SU-DHL-6 (cell line): Measurements from ENCODE around the gene GDA.

Experiments used
- EZH2phosphoT487 ChIP-seq: fragments of 200-600 bp; sonication (generic), shearing (Covaris generic); conservative IDR thresholded peaks from 2 replicates; pipeline ENCODE4 v1.6.1; 2018; ENCODE audit warnings: mild to moderate bottlenecking, antibody characterized with exemption, low read length, moderate library complexity, mixed read lengths
- TF ChIP-seq, protein P1 (sequence below): fragments of 200-600 bp; sonication (generic); IDR thresholded peaks from one replicate; pipeline ENCODE4 v1.5.1; 2017; ENCODE audit warnings: antibody characterized with exemption, mild to moderate bottlenecking, low read length, moderate library complexity; ENCODE audit not compliant: insufficient read depth, poor library complexity, severe bottlenecking

DNA sequence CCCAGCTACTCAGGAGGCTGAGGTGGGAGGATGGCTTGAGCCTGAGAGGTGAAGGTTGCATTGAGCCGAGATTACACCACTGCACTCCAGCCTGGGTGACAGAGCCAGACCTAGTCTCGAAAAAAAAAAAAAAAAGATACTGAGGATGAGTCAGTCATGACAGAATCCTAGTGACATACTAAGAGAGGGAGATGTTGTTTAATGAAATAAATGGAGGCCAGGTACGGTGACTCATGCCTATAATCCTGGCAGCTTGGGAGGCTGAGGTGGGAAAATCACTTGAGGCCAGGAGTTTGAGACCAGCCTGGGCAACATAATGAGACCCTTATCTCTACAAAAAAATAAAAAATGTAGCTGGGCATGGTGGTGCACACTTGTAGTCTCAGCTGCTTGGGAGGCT, 108.6 kb downstream of the GDA start:
- TF ChIP-seq, protein P1, sequence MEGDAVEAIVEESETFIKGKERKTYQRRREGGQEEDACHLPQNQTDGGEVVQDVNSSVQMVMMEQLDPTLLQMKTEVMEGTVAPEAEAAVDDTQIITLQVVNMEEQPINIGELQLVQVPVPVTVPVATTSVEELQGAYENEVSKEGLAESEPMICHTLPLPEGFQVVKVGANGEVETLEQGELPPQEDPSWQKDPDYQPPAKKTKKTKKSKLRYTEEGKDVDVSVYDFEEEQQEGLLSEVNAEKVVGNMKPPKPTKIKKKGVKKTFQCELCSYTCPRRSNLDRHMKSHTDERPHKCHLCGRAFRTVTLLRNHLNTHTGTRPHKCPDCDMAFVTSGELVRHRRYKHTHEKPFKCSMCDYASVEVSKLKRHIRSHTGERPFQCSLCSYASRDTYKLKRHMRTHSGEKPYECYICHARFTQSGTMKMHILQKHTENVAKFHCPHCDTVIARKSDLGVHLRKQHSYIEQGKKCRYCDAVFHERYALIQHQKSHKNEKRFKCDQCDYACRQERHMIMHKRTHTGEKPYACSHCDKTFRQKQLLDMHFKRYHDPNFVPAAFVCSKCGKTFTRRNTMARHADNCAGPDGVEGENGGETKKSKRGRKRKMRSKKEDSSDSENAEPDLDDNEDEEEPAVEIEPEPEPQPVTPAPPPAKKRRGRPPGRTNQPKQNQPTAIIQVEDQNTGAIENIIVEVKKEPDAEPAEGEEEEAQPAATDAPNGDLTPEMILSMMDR = no peak
- TF ChIP-seq EZH2phosphoT487 = no peak
